AG04450 (cell line): Measurements from ENCODE around the gene DPH1. TPM values are rescaled to one million over a fixed set of nuclear protein-coding genes. Genes with fewer than 3 reads are reported as not detected.
"Not testable (repeated sequence)": the region's sequence is repeated elsewhere in the genome, so short reads cannot be mapped to it uniquely, and the experiment has no call there.

Experiments
- CTCF ChIA-PET: fragments of 300-600, 350-600 bp; formaldehyde crosslinking; extraction: SDS; loops from one replicate; lab custom pipeline; 2022; ENCODE audit warnings: antibody characterized with exemption, inconsistent platforms; lab: Charles Lee
- POLR2A ChIA-PET: fragments of 350-600 bp; formaldehyde crosslinking; extraction: SDS; loops from one replicate; lab custom pipeline; 2021; ENCODE audit warnings: antibody characterized with exemption, inconsistent platforms; lab: Yijun Ruan, JAX
- DNase-seq: peaks from one replicate; pipeline ENCODE4 v3.0.0-alpha.2; 2011; ENCODE audit warnings: low read depth, low spot score
- H3K27ac ChIP-seq: one replicate; pipeline ENCODE4 v1.5.1; 2012; ENCODE audit warnings: low read depth, low read length, control low read depth
- H3K27me3 ChIP-seq: one replicate; pipeline ENCODE4 v1.6.0; 2012; ENCODE audit warnings: low read length; ENCODE audit not compliant: control insufficient read depth, insufficient read depth
- H3K4me3 ChIP-seq: 2 replicates; pipeline ENCODE4 v1.5.1; 2011; ENCODE audit warnings: mild to moderate bottlenecking, low read depth, low read length, control low read depth
- H3K9me3 ChIP-seq: 2 replicates; pipeline ENCODE4 v1.5.1; 2012; ENCODE audit warnings: low read length; ENCODE audit not compliant: control insufficient read depth, insufficient read depth
- CTCF ChIP-seq: IDR thresholded peaks from 2 replicates; pipeline ENCODE4 v1.5.1; 2011; ENCODE audit warnings: low read depth, low read length, control low read depth, inconsistent platforms
- polyA plus RNA-seq: library from polyadenylated mRNA; depleted of rRNA; stranded (reverse); fragments of >200 nt; gene quantifications from 2 replicates; pipeline ENCODE4 v1.2.3, GENCODE V29; 2011

Gene DPH1
- polyA plus RNA-seq, 1 experiment, result 25.3 TPM

DNA sequence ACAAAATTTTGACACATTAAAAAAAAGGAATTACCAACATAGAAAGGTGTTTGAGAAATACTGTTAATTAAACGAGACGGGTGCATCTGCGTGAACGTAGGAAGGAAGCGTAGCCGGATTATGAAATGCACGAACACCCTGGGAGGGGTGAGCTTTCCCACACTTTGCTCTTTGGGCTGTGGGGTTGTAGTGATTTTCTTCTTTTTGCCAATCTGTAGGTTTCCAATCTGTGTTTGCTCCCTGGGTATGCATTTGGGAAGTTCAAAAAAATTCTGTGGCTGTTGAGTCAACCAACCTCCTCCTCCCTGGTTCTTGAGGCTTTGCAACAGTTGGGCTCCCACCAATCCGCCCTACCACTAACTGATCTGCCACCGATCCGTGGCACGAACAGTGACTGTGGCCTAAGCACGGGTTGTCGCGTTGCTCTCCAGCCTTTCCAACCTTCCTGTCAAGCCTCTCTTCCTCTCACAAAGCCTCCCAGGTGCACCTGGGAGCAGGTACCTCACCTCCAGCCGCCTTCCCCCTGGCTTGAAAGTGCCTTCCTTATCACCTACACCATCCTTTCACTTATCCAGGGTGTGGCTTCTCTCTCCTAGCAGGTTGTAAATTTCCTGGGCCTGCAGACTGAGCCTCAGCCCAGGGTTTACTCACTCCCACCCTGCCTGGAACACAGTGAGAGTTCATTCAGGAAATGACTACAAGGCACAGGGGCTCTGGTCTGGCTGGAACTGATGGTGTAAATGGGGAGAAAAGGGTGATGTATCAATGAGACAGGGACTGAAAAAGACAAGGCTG is 21.4 kb upstream of the DPH1 start:
- POLR2A ChIA-PET, result no interaction called here

GRCh38 chr17:2009737-2010136 is 20.2 kb upstream of the DPH1 start:
- ChIA-PET CTCF (no interaction called here), POLR2A (no interaction called here)
- H3K27ac ChIP-seq, result no peak overlapping the region
- peaks cover 9% of the 10 kb centered on the region; the same call in 1 of the 2 replicates for H3K9me3 ChIP-seq
- H3K27me3 ChIP-seq, result peaks cover 3% of the 10 kb centered on the region
- no peak for TF ChIP-seq CTCF
- no peak overlapping the region for H3K4me3 ChIP-seq
- DNase-seq, result no peak

More for the DNA sequence above, 21.4 kb upstream of the DPH1 start:
- no peak for DNase-seq
- no peak for TF ChIP-seq CTCF
- CTCF ChIA-PET, result no interaction called here
- no peak overlapping the region for H3K27ac ChIP-seq
- peaks cover 9% of the 10 kb centered on the region; the same call in 1 of the 2 replicates for H3K9me3 ChIP-seq
- H3K27me3 ChIP-seq, result peaks cover 1% of the 10 kb centered on the region
- no peak overlapping the region for H3K4me3 ChIP-seq

GRCh38 chr17:2011411-2012371 is 18.3 kb upstream of the DPH1 start:
- no peak for DNase-seq
- POLR2A ChIA-PET, result interaction anchor here (0.7 kb wide), 1 partner anchor 9 kb away, joined by 3 read pairs; no protein-coding TSS in a partner anchor
- H3K27me3 ChIP-seq, result peaks cover 15% of the 10 kb centered on the region
- no peak overlapping the region for H3K4me3 ChIP-seq
- H3K9me3 ChIP-seq, result peaks cover 9% of the 10 kb centered on the region; the same call in 1 of the 2 replicates
- CTCF ChIA-PET, result interaction anchor here (0.8 kb wide), 1 partner anchor 14 kb away, joined by 3 read pairs; no protein-coding TSS in a partner anchor
- H3K27ac ChIP-seq, result no peak overlapping the region
- no peak for TF ChIP-seq CTCF

GRCh38 chr17:2012499-2012898 is 17.5 kb upstream of the DPH1 start:
- no peak for DNase-seq
- no peak for TF ChIP-seq CTCF
- no peak overlapping the region for H3K4me3 ChIP-seq
- H3K27ac ChIP-seq, result no peak overlapping the region
- H3K27me3 ChIP-seq, result peaks cover 21% of the 10 kb centered on the region
- POLR2A ChIA-PET, result no interaction called here
- peaks cover 9% of the 10 kb centered on the region; the same call in 1 of the 2 replicates for H3K9me3 ChIP-seq
- CTCF ChIA-PET, result no interaction called here

DNA sequence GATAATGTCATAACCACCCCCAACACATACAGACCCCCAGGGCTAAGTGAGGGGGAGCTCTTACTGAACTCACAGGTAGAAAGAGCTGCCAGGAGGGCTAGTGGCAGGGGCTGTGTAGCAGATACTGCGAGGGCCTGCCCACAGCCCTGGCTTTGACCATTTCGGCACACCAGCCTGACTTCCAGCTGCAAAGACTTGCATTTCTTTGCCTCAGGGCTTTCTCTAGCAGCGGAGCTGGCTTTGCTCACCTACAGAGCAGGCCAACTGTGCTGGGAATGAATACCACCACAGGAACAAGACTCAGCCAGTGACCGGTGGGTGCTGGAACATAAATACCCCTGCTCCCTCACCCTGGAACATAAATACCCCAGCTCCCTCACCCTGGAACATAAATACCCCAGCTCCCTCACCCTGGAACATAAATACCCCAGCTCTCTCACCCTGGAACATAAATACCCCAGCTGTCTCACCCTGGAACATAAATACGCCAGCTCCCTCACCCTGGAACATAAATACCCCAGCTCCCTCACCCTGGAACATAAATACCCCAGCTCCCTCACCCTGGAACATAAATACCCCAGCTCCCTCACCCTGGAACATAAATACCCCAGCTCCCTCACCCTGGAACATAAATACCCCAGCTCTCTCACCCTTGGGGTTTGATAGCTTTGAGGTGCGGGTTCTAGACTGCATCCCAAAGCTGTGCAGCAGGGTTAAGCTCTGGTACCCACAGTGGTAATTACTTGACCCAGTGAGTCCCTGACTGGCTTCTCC is 16.5 kb upstream of the DPH1 start:
- CTCF ChIA-PET, result interaction anchor here (0.6 kb wide), 1 partner anchor 105 kb away, joined by 3 read pairs; no protein-coding TSS in a partner anchor
- DNase-seq, H3K9me3 ChIP-seq, POLR2A ChIA-PET, H3K4me3 ChIP-seq, H3K27ac ChIP-seq: not testable (repeated sequence)
- peaks cover 30% of the 10 kb centered on the region for H3K27me3 ChIP-seq
